ENCODE data around the gene C3orf80. TPM values are rescaled to one million over a fixed set of nuclear protein-coding genes. Genes with fewer than 3 reads are reported as not detected.
"Not testable (repeated sequence)": the region's sequence is repeated elsewhere in the genome, so short reads cannot be mapped to it uniquely, and the experiment has no call there.

The C3orf80 gene
- under 1 TPM; 0.09 to 0.13 TPM for total RNA-seq

DNA sequence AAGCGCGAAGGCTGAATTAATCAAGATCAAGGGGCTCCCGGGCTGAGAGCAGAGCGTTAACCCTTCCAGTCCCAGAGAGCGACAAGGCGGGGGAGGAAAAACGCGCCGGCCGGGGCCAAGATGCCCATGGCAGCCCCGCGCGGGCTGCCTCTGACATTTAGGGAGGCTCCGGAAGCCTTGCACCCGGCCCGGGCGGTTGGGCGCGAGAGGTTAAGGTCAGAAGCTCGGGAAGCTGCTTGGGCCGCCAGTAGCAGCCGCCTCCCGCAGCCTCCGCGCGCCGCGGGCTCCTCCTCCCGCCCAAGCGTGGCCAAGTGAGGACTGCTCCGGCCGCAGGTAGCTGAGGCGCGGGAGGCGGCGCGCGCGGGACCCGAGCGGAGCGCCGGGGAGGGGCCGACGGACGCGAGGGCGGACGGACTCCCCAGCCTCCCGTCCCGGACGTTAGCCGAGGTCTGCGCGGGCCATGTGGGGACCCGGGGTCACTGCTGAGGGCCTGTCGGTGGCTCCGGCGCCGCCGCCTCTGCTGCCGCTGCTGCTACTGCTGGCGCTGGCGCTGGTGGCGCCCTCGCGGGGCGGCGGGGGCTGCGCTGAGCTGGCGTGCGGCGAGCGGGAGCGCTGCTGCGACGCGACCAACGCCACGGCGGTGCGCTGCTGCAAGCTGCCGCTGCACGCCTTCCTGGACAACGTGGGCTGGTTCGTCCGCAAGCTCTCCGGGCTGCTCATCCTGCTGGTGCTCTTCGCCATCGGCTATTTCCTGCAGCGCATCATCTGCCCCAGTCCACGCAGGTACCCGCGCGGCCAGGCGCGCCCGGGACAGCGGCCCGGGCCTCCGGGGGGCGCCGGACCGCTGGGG, at the start of gene C3orf80:
TSS of gene C3orf80 (plus strand) at position 247 of the 850 bp plus-strand sequence. CDS start at position 461, 214 bp downstream.
- H3K27me3 Mint-ChIP-seq = peaks cover 56% of the 10 kb centered on the region
- CTCF ChIA-PET = interaction anchor here (0.8 to 2.6 kb wide), 4 partner anchors 9 to 239 kb away, joined by 3 to 9 read pairs (median 4); no protein-coding TSS in a partner anchor

DNA sequence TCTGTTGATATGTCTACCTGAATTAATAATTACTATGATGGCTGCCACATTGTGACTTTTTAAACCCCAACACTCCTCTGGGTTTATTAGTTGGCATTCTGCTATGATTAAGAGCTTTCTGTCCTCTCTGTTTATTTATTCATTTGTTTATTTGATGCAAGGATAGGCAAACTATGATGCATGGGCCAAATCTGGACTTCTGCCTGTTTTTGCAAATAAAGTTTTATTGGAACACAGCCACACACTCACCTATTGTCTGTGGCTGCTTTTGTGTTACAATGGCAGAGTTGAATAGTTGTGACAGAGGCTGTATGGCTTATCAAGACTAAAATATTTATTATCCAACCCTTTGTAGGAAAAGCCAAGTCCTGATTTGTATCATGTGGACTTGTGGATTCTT, 48.3 kb upstream of the C3orf80 start:
- CTCF ChIA-PET = no interaction called here
- intact Hi-C loops (cut with micrococcal nuclease) = no loop called here
- no peak for ATAC-seq

More for the DNA sequence above, at the start of gene C3orf80:
- H3K36me3 Mint-ChIP-seq (ENCODE audit: low read depth) = no peaks in the 10 kb centered on the region
- H3K4me3 Mint-ChIP-seq = peak within 1 kb of the TSS; percentile 63
- POLR2A ChIA-PET = no interaction called here
- peaks cover 10% of the 10 kb centered on the region for H3K4me1 Mint-ChIP-seq (ENCODE audit: low read depth)
- peak; percentile 91 for ATAC-seq
- DNase-seq = peak; percentile 63
- no peaks in the 10 kb centered on the region for H3K9me3 Mint-ChIP-seq
- TF ChIP-seq, protein P1, sequence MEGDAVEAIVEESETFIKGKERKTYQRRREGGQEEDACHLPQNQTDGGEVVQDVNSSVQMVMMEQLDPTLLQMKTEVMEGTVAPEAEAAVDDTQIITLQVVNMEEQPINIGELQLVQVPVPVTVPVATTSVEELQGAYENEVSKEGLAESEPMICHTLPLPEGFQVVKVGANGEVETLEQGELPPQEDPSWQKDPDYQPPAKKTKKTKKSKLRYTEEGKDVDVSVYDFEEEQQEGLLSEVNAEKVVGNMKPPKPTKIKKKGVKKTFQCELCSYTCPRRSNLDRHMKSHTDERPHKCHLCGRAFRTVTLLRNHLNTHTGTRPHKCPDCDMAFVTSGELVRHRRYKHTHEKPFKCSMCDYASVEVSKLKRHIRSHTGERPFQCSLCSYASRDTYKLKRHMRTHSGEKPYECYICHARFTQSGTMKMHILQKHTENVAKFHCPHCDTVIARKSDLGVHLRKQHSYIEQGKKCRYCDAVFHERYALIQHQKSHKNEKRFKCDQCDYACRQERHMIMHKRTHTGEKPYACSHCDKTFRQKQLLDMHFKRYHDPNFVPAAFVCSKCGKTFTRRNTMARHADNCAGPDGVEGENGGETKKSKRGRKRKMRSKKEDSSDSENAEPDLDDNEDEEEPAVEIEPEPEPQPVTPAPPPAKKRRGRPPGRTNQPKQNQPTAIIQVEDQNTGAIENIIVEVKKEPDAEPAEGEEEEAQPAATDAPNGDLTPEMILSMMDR (IDR thresholded peaks at IDR 0.05) = no peak
- no peak within 1 kb of the TSS for H3K27ac Mint-ChIP-seq
- intact Hi-C loops (cut with micrococcal nuclease) = no loop called here

DNA sequence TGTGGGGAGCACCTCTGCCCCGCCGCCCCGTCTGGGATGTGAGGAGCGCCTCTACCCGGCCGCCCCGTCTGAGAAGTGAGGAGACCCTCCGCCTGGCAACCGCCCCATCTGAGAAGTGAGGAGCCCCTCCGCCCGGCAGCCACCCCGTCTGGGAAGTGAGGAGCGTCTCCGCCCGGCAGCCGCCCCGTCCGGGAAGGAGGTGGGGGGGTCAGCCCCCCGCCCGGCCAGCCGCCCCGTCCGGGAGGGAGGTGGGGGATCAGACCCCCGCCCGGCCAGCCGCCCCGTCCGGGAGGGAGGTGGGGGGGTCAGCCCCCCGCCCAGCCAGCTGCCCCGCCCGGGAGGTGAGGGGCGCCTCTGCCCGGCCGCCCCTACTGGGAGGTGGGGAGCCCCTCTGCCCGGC, 46.6 kb upstream of the C3orf80 start:
- not testable (repeated sequence) for ATAC-seq, DNase-seq

More for the DNA sequence above, 48.3 kb upstream of the C3orf80 start:
- Mint-ChIP-seq H3K27ac (no peak overlapping the region), H3K4me1 (ENCODE audit: low read depth) (peaks cover 2% of the 10 kb centered on the region), H3K9me3 (no peaks in the 10 kb centered on the region), H3K36me3 (ENCODE audit: low read depth) (no peaks in the 10 kb centered on the region), H3K27me3 (peaks cover 15% of the 10 kb centered on the region), H3K4me3 (no peak overlapping the region)
- POLR2A ChIA-PET = no interaction called here
- TF ChIP-seq, protein P1 (IDR thresholded peaks at IDR 0.05) = no peak
- DNase-seq = no peak

DNA sequence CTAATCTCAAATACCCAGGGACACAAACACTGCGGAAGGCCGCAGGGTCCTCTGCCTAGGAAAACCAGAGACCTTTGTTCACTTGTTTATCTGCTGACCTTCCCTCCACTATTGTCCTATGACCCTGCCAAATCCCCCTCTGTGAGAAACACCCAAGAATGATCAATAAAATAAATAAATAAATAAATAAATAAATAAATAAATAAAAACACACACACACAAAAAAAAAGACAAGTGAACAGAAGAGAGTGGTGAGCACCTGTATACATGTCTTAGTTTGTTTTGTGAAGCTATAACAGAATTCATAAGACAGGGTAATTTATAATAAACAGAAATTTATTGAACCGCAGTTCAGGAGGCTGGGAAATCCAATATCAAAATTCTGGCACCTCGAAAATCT, 45.8 kb upstream of the C3orf80 start:
- H3K4me1 Mint-ChIP-seq (ENCODE audit: low read depth); H3K36me3 Mint-ChIP-seq (ENCODE audit: low read depth); H3K9me3 Mint-ChIP-seq; ATAC-seq; H3K27ac Mint-ChIP-seq; DNase-seq; intact Hi-C loops (cut with micrococcal nuclease); CTCF ChIA-PET; H3K4me3 Mint-ChIP-seq; POLR2A ChIA-PET: not testable (repeated sequence)
- H3K27me3 Mint-ChIP-seq = peaks cover 19% of the 10 kb centered on the region

More for the DNA sequence above, 46.6 kb upstream of the C3orf80 start:
- H3K27ac Mint-ChIP-seq; H3K4me3 Mint-ChIP-seq; H3K36me3 Mint-ChIP-seq (ENCODE audit: low read depth); CTCF ChIA-PET; intact Hi-C loops (cut with micrococcal nuclease); H3K9me3 Mint-ChIP-seq; H3K4me1 Mint-ChIP-seq (ENCODE audit: low read depth); POLR2A ChIA-PET: not testable (repeated sequence)
- peaks cover 19% of the 10 kb centered on the region for H3K27me3 Mint-ChIP-seq

DNA sequence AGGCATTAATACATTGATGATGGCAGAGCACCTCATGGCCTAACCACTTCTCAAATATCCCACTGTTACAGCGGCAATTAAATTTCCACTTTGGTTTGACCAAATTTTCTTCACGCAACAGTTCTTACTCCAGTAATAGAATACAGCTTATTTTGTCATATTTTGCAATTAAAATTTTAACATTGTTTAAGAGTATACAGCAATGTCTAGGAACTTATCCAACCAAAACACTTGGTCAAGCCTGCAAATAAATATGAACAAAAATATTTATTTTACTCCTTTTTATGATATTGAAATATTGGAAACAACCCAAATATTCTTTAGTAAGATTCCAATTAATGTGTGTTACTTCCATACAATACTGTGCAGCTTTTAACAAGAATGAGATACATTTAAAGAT, 45.3 kb upstream of the C3orf80 start:
- POLR2A ChIA-PET = no interaction called here
- DNase-seq (no peak), ATAC-seq (no peak)
- no peaks in the 10 kb centered on the region for H3K4me1 Mint-ChIP-seq (ENCODE audit: low read depth)
- peaks cover 19% of the 10 kb centered on the region for H3K27me3 Mint-ChIP-seq
- H3K9me3 Mint-ChIP-seq = no peaks in the 10 kb centered on the region
- CTCF ChIA-PET = no interaction called here
- no peak overlapping the region for H3K27ac Mint-ChIP-seq
- intact Hi-C loops (cut with micrococcal nuclease) = no loop called here
- no peak overlapping the region for H3K4me3 Mint-ChIP-seq
- TF ChIP-seq, protein P1 (IDR thresholded peaks at IDR 0.05) = no peak
- H3K36me3 Mint-ChIP-seq (ENCODE audit: low read depth) = no peaks in the 10 kb centered on the region

DNA sequence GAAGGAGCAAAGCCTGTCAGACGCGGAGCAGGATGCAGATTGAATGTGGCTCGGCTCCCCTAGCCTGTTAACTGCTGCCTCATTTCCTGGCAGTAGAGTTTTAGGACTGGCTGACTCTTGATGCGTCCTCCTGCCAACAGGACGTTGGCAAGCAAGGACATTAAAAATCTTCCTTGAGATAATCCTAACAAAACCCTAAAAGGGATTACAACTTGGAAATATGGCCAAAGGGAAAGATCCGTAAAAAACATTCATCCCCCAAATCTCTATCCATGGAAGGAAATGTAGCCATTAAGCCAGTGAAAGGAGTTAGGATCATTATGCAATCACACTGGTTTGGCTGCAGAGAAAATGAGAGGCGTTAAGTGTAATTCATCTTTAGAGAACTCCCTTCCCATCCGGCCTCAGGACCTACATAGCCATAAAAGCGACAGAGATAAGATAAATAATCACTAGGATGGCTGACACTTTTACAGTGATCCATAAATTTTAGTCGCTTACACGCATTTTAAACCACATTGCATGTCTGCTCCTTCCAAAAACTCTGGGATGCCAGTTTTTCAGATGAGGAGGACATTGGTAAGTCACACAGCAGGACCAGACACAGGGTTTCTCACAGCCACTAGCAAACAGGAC, 44.5 kb upstream of the C3orf80 start:
- H3K27me3 Mint-ChIP-seq = peaks cover 19% of the 10 kb centered on the region
- ATAC-seq (no peak), DNase-seq (no peak)
- H3K4me1 Mint-ChIP-seq (ENCODE audit: low read depth) = no peaks in the 10 kb centered on the region
- no peaks in the 10 kb centered on the region for H3K9me3 Mint-ChIP-seq
- POLR2A ChIA-PET = no interaction called here
- H3K27ac Mint-ChIP-seq = no peak overlapping the region
- CTCF ChIA-PET = no interaction called here
- H3K36me3 Mint-ChIP-seq (ENCODE audit: low read depth) = no peaks in the 10 kb centered on the region
- TF ChIP-seq, protein P1 (IDR thresholded peaks at IDR 0.05) = no peak
- intact Hi-C loops (cut with micrococcal nuclease) = no loop called here
- H3K4me3 Mint-ChIP-seq = no peak overlapping the region
